NCI-H2171 (cell line): ENCODE data around the gene C21orf58.

Experiments used
- DNase-seq: peaks from one replicate; lab custom pipeline; 2025; lab: John Stamatoyannopoulos, UW

C21orf58 gene

DNA sequence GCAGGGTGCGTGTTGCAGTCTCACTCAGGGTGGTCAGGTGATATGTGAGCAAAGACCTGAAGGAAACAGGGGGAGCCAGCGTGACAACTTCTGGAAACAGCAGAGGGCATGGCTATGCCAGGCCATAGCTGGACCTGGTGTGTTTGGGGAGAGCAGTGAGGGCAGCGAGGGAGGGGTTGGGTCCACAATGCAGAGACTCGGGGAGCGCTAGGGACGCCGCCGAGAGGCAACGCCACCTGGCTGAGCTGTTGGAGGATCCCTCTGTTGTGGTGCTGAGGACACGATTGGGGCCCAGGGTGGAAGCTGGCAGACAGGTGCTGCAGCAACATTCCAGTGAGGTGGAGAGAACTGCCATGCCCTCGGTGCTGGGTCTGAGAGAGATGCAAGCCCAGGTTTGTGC, 68.5 kb downstream of the C21orf58 start:
- DNase-seq: no peak

DNA sequence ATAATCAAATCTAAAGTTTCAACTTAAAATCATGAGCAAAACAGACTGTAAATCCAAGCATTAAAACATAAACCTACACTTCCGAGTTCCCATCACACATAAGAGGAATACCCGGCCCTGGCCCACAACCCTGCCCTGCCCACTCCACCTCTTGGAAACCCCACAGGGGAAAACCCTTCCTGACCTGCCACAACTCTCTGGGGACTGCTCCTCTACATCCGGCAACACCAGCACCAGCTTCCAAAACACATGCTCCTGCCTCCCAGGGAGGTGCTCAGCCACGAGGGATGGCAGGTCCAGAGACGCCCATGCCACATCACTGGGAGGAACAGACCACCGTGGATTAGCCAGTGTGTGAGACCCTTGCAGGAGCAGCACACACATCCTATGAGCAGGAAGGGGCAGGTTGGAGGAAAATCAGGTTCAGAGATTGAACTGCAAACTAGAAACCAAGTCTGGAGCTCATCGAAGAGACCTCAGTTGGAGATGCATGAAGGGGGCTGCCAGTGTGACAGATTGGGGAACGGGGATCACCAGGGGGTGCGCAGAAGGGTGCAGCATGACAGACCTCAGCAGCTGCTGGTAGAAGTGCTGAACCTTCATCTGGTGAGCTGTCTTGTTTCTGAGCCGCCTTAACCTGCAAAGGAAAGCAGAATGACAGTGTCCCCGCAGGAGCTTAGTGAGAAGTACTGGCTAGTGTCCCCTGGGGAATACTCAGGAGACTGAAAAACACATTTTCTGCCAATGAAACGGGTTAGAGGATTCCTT, 69.3 kb downstream of the C21orf58 start:
- DNase-seq: no peak

DNA sequence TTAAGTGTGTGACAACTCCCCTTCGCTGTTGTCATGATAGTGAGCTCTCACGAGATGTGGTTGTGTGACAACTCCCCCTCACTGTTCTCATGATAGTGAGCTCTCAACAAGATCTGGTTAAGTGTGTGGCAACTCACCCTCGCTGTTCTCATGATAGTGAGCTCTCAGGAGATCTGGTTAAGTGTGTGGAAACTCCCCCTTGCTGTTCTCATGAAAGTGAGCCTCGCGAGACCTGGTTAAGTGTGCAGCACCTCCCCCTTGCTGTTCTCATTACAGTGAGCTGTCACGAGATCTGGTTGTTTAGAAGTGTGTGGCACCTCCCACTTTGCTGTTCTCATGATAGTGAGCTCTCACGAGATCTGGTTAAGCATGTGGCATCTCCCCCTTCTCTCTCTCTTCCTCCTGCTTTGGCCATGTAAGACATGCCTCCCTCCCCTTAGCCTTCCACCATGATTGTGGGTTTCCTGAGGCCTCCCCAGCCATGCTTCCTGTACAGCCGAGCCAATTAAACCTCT, 70.0 kb downstream of the C21orf58 start:
- no peak for DNase-seq

DNA sequence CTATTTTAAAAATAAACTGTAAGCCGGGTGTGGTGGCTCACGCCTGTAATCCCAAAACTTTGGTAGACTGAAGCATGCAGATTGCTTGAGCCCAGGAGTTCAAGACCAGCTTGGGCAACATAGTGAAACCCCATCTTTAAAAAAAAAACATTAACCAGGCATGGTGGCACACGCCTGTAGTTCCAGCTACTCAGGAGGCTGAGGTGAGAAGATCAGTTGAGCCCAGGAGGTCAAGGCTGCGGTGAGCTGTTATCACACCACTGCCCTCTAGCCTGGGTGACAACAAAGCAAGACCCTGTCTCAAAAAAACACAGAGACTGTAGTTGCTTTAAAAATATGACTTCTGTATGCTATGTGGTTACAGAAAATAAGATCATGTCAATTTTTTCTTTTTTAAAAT, 70.8 kb downstream of the C21orf58 start:
- no peak for DNase-seq
